H9 (cell line): Measurements from ENCODE around the gene SRC. TPM values are rescaled to one million over a fixed set of nuclear protein-coding genes. Genes with fewer than 3 reads are reported as not detected.

Experiments used
- DNase-seq: peaks from one replicate; pipeline ENCODE4 v3.0.0-alpha.2; 2017
- H2AFZ ChIP-seq: one replicate; pipeline ENCODE4 v1.6.1; 2013; ENCODE audit warnings: mild to moderate bottlenecking, low read length, control low read depth, moderate library complexity
- H2AK5ac ChIP-seq: 2 replicates; pipeline ENCODE4 v1.6.1; 2013; ENCODE audit warnings: low read length, control low read depth, mixed read lengths; ENCODE audit not compliant: insufficient read length
- H2BK120ac ChIP-seq: one replicate; pipeline ENCODE4 v1.6.1; 2013; ENCODE audit warnings: low read depth, mild to moderate bottlenecking, low read length, control low read depth, inconsistent platforms; ENCODE audit not compliant: poor library complexity, severe bottlenecking
- H2BK12ac ChIP-seq: 2 replicates; pipeline ENCODE4 v1.6.1; 2013; ENCODE audit warnings: low read length, control low read depth, mixed read lengths, low read depth; ENCODE audit not compliant: insufficient read length
- H2BK15ac ChIP-seq: 2 replicates; pipeline ENCODE4 v1.6.1; 2013; ENCODE audit warnings: low read depth, low read length, control low read depth
- H2BK20ac ChIP-seq: one replicate; pipeline ENCODE4 v1.6.1; 2013; ENCODE audit warnings: low read depth, mild to moderate bottlenecking, low read length, control low read depth, inconsistent platforms; ENCODE audit not compliant: poor library complexity, severe bottlenecking
- H2BK5ac ChIP-seq: 2 replicates; pipeline ENCODE4 v1.6.1; 2013; ENCODE audit warnings: low read length, control low read depth, mixed read lengths; ENCODE audit not compliant: insufficient read length
- H3K14ac ChIP-seq: 2 replicates; pipeline ENCODE4 v1.6.1; 2013; ENCODE audit warnings: low read length, control low read depth; ENCODE audit not compliant: insufficient read depth
- H3K18ac ChIP-seq: 2 replicates; pipeline ENCODE4 v1.6.1; 2013; ENCODE audit warnings: low read depth, mild to moderate bottlenecking, mixed read lengths, low read length, control low read depth; ENCODE audit not compliant: insufficient read length
- H3K23ac ChIP-seq: 2 replicates; pipeline ENCODE4 v1.6.1; 2013; ENCODE audit warnings: low read length, control low read depth, mixed read lengths, low read depth; ENCODE audit not compliant: insufficient read length
- H3K23me2 ChIP-seq: 2 replicates; pipeline ENCODE4 v1.6.1; 2013; ENCODE audit warnings: low read depth, mild to moderate bottlenecking, mixed read lengths, low read length, control low read depth; ENCODE audit not compliant: insufficient read length, poor library complexity, severe bottlenecking
- H3K27ac ChIP-seq: 2 replicates; pipeline ENCODE4 v1.5.1; 2013; ENCODE audit warnings: low read length, control low read depth, mixed read lengths, low read depth; ENCODE audit not compliant: insufficient read length
- H3K27me3 ChIP-seq: 2 replicates; pipeline ENCODE4 v1.6.1; 2013; ENCODE audit warnings: low read length, control low read depth, inconsistent platforms; ENCODE audit not compliant: insufficient read depth
- H3K4ac ChIP-seq: 2 replicates; pipeline ENCODE4 v1.6.1; 2013; ENCODE audit warnings: low read depth, mild to moderate bottlenecking, control low read depth, inconsistent platforms, low read length, moderate library complexity
- H3K4me1 ChIP-seq: 2 replicates; pipeline ENCODE4 v1.6.1; 2013; ENCODE audit warnings: low read length, control low read depth, inconsistent platforms; ENCODE audit not compliant: insufficient read depth
- H3K4me2 ChIP-seq: 2 replicates; pipeline ENCODE4 v1.6.1; 2013; ENCODE audit warnings: low read length, control low read depth, mixed read lengths; ENCODE audit not compliant: insufficient read length, insufficient read depth
- H3K56ac ChIP-seq: 2 replicates; pipeline ENCODE4 v1.6.1; 2013; ENCODE audit warnings: low read depth, mild to moderate bottlenecking, mixed read lengths, low read length, control low read depth; ENCODE audit not compliant: insufficient read length
- H3K79me1 ChIP-seq: 2 replicates; pipeline ENCODE4 v1.6.1; 2013; ENCODE audit warnings: low read depth, mild to moderate bottlenecking, moderate library complexity, low read length, control low read depth, inconsistent platforms; ENCODE audit not compliant: insufficient read depth, poor library complexity, severe bottlenecking
- H3K79me2 ChIP-seq: 2 replicates; pipeline ENCODE4 v1.6.1; 2013; ENCODE audit warnings: low read length, control low read depth, inconsistent platforms; ENCODE audit not compliant: insufficient read depth
- H3K9ac ChIP-seq: 2 replicates; pipeline ENCODE4 v1.6.1; 2013; ENCODE audit warnings: low read length, control low read depth, mixed read lengths; ENCODE audit not compliant: insufficient read length; ENCODE audit errors: extremely low read depth
- H3K9me3 ChIP-seq: one replicate; pipeline ENCODE4 v1.6.1; 2013; ENCODE audit warnings: low read depth, low read length, inconsistent platforms; ENCODE audit not compliant: control insufficient read depth
- H3T11ph ChIP-seq: one replicate; pipeline ENCODE4 v1.6.1; 2013; ENCODE audit warnings: mild to moderate bottlenecking, low read length, control low read depth, inconsistent platforms
- H4K20me1 ChIP-seq: one replicate; pipeline ENCODE4 v1.6.1; 2013; ENCODE audit not compliant: control insufficient read depth, insufficient read length, insufficient read depth
- H4K5ac ChIP-seq: 2 replicates; pipeline ENCODE4 v1.6.1; 2013; ENCODE audit warnings: low read depth, mild to moderate bottlenecking, mixed read lengths, low read length, control low read depth; ENCODE audit not compliant: insufficient read length
- H4K8ac ChIP-seq: replicated peaks from 2 replicates; pipeline ENCODE4 v1.6.1; 2013; ENCODE audit warnings: low read length, control low read depth, mixed read lengths, low read depth; ENCODE audit not compliant: insufficient read length
- H4K91ac ChIP-seq: 2 replicates; pipeline ENCODE4 v1.6.1; 2013; ENCODE audit warnings: low read depth, mild to moderate bottlenecking, moderate library complexity, mixed read lengths, low read length, control low read depth; ENCODE audit not compliant: insufficient read length
- H3K27ac Mint-ChIP-seq, 3 experiments: 2 replicates in 2 of 3; 3 replicates in 1 of 3; pipeline ENCODE4 v1.8.0; 2020 to 2021; ENCODE audit warnings: mixed read lengths in 3 of 3, mild to moderate bottlenecking in 1 of 3, moderate library complexity in 1 of 3
- H3K27me3 Mint-ChIP-seq: 2 replicates; pipeline ENCODE4 v1.8.0; 2021; ENCODE audit warnings: low read depth, mild to moderate bottlenecking, moderate library complexity, mixed read lengths
- H3K36me3 Mint-ChIP-seq, 3 experiments: 2 replicates in 2 of 3; 3 replicates in 1 of 3; pipeline ENCODE4 v1.8.0; 2020 to 2021; ENCODE audit warnings: low read depth in 3 of 3, mixed read lengths in 3 of 3; ENCODE audit not compliant: insufficient read depth in 1 of 3
- H3K4me1 Mint-ChIP-seq, 2 experiments: 2 replicates each; pipeline ENCODE4 v1.8.0; 2020; ENCODE audit warnings: mixed read lengths in 2 of 2
- H3K4me3 Mint-ChIP-seq, 2 experiments: 2 replicates in 1 of 2; 3 replicates in 1 of 2; pipeline ENCODE4 v1.8.0; 2020 to 2021; ENCODE audit warnings: mild to moderate bottlenecking in 2 of 2, mixed read lengths in 2 of 2, moderate library complexity in 1 of 2
- H3K9me3 Mint-ChIP-seq, 2 experiments: 2 replicates in 1 of 2; 3 replicates in 1 of 2; pipeline ENCODE4 v1.8.0; 2020; ENCODE audit warnings: mild to moderate bottlenecking in 2 of 2, mixed read lengths in 2 of 2, moderate library complexity in 1 of 2
- CTCF ChIP-seq: fragments of 200-600 bp; sonication (generic); conservative IDR thresholded peaks from 3 replicates; pipeline ENCODE4 v1.8.0; 2021; ENCODE audit warnings: antibody characterized with exemption, mild to moderate bottlenecking
- WGBS: extraction: QIAGEN DNeasy Blood & Tissue Kit; methylation state at CpG from one replicate; pipeline ENCODE4 v1.1.7; 2013; ENCODE audit warnings: missing lambda C conversion rate, low lambda C conversion rate, mixed read lengths; ENCODE audit not compliant: insufficient read length; ENCODE audit errors: extremely low coverage; 5-methylcytosine and 5-hydroxymethylcytosine counted together
- total RNA-seq: library from RNA; stranded (reverse); gene quantifications from 2 replicates; pipeline ENCODE4 v1.2.1, GENCODE V29; 2021

SRC gene
- total RNA-seq, 1 experiment from 2014 or later: 44.5 TPM

- no peak for DNase-seq
These were observed 53.0 kb downstream of the SRC start for GRCh38 chr20:37398750-37399621.

More at GRCh38 chr20:37398750-37399621, 53.0 kb downstream of the SRC start:
- H4K91ac ChIP-seq: no peak overlapping the region
- peaks cover 0 to 53% (median 49%) of the 10 kb centered on the region in 3 experiments; a peak in 6 of 7 replicates for H3K36me3 Mint-ChIP-seq
- H3K27me3 Mint-ChIP-seq: no peaks in the 10 kb centered on the region; the same call in 1 of the 2 replicates
- no peaks in the 10 kb centered on the region for H3K9me3 Mint-ChIP-seq
- H3K4me1 Mint-ChIP-seq: peaks cover 20 to 27% of the 10 kb centered on the region in 2 experiments
- no peak overlapping the region for H2AFZ ChIP-seq
- H4K5ac ChIP-seq: no peak overlapping the region
- no peaks in the 10 kb centered on the region; the same call in 1 of the 2 replicates for H3K4me1 ChIP-seq
- no peak overlapping the region for H2BK20ac ChIP-seq
- no peak overlapping the region for H3K56ac ChIP-seq
- no peaks in the 10 kb centered on the region for H3K23me2 ChIP-seq
- H2BK5ac ChIP-seq: no peak overlapping the region
- no peaks in the 10 kb centered on the region for H4K20me1 ChIP-seq
- H3K9ac ChIP-seq: no peak overlapping the region
- no peak overlapping the region for H4K8ac ChIP-seq
- H2BK15ac ChIP-seq: no peak overlapping the region
- H3K18ac ChIP-seq: no peak overlapping the region
- H3K27ac ChIP-seq: no peak overlapping the region
- H3K4me2 ChIP-seq: no peak overlapping the region
- no peaks in the 10 kb centered on the region for H3K79me2 ChIP-seq
- no peak overlapping the region for H3T11ph ChIP-seq
- no peak for TF ChIP-seq CTCF
- H3K27me3 ChIP-seq: no peaks in the 10 kb centered on the region
- H3K14ac ChIP-seq: no peak overlapping the region
- no peak overlapping the region for H2AK5ac ChIP-seq
- 0 out of 7 replicates have a peak overlapping the region, but pooled peaks of 1 of the 3 experiments have one; percentile 44 for H3K27ac Mint-ChIP-seq
- H3K4ac ChIP-seq: no peak overlapping the region
- no peak overlapping the region for H2BK120ac ChIP-seq
- WGBS: no CpG with 5 or more reads among the region's 15 CpGs
- no peak overlapping the region for H3K23ac ChIP-seq
- no peaks in the 10 kb centered on the region for H3K79me1 ChIP-seq
- H3K9me3 ChIP-seq: no peaks in the 10 kb centered on the region
- H2BK12ac ChIP-seq: no peak overlapping the region
- no peak overlapping the region for H3K4me3 Mint-ChIP-seq
